ENCODE measurements around the gene ZNF638. TPM values are rescaled to one million over a fixed set of nuclear protein-coding genes. Genes with fewer than 3 reads are reported as not detected.
"Not testable (repeated sequence)": the region's sequence is repeated elsewhere in the genome, so short reads cannot be mapped to it uniquely, and the experiment has no call there.

The ZNF638 gene
- total RNA-seq, 2 donors from 2014 or later: 93.7 to 104 TPM

- DNase-seq (no peak), ATAC-seq (no peak)
- H3K4me1 Mint-ChIP-seq: peaks cover 8% of the 10 kb centered on the region
- H3K27ac Mint-ChIP-seq: no peak overlapping the region
- peaks cover 8% of the 10 kb centered on the region for H3K36me3 Mint-ChIP-seq (ENCODE audit: low read depth)
- no peaks in the 10 kb centered on the region for H3K9me3 ChIP-seq (ENCODE audit: control insufficient read depth, low read length, poor library complexity, severe bottlenecking)
- no peaks in the 10 kb centered on the region for H3K27me3 Mint-ChIP-seq
- no peak overlapping the region for H3K4me3 Mint-ChIP-seq
These were observed 56.6 kb downstream of the ZNF638 start for GRCh38 chr2:71388214-71388613.

- no peak for ATAC-seq
- peaks cover 2% of the 10 kb centered on the region for H3K4me1 Mint-ChIP-seq
- no peak overlapping the region for H3K4me3 Mint-ChIP-seq
- H3K36me3 Mint-ChIP-seq (ENCODE audit: low read depth): peaks cover 4% of the 10 kb centered on the region
- no peaks in the 10 kb centered on the region for H3K9me3 ChIP-seq (ENCODE audit: control insufficient read depth, low read length, poor library complexity, severe bottlenecking)
- no peak for DNase-seq
- no peak overlapping the region for H3K27ac Mint-ChIP-seq
- no peaks in the 10 kb centered on the region for H3K27me3 Mint-ChIP-seq
These were observed 57.9 kb downstream of the ZNF638 start for GRCh38 chr2:71389384-71390072.

- H3K4me1 Mint-ChIP-seq: peaks cover 3% of the 10 kb centered on the region
- no peaks in the 10 kb centered on the region for H3K9me3 ChIP-seq (ENCODE audit: control insufficient read depth, low read length, poor library complexity, severe bottlenecking)
- H3K36me3 Mint-ChIP-seq (ENCODE audit: low read depth): peaks cover 4% of the 10 kb centered on the region
- H3K27ac Mint-ChIP-seq: no peak overlapping the region
- no peak for DNase-seq
- no peak overlapping the region for H3K4me3 Mint-ChIP-seq
- H3K27me3 Mint-ChIP-seq: no peaks in the 10 kb centered on the region
- no peak for ATAC-seq
These were observed 61.6 kb downstream of the ZNF638 start for GRCh38 chr2:71393216-71393615.

- no peak for DNase-seq
- Mint-ChIP-seq H3K36me3 (ENCODE audit: low read depth) (peaks cover 2% of the 10 kb centered on the region), H3K4me3 (no peak overlapping the region), H3K4me1 (peaks cover 3% of the 10 kb centered on the region), H3K27ac (no peak overlapping the region), H3K27me3 (no peaks in the 10 kb centered on the region)
- no peaks in the 10 kb centered on the region for H3K9me3 ChIP-seq (ENCODE audit: control insufficient read depth, low read length, poor library complexity, severe bottlenecking)
- no peak for ATAC-seq
These were observed 63.9 kb downstream of the ZNF638 start for GRCh38 chr2:71395471-71395870.

- no peak for DNase-seq
- Mint-ChIP-seq H3K36me3 (ENCODE audit: low read depth) (peaks cover 14% of the 10 kb centered on the region), H3K4me1 (peaks cover 11% of the 10 kb centered on the region), H3K4me3 (no peak overlapping the region), H3K27ac (no peak overlapping the region), H3K27me3 (no peaks in the 10 kb centered on the region)
- no peak for ATAC-seq
- no peaks in the 10 kb centered on the region for H3K9me3 ChIP-seq (ENCODE audit: control insufficient read depth, low read length, poor library complexity, severe bottlenecking)
These were observed 70.8 kb downstream of the ZNF638 start for GRCh38 chr2:71402427-71402826.

GRCh38 chr2:71409611-71410010 is 78.0 kb downstream of the ZNF638 start:
- DNase-seq (no peak), ATAC-seq (no peak)
- no peaks in the 10 kb centered on the region for H3K9me3 ChIP-seq (ENCODE audit: control insufficient read depth, low read length, poor library complexity, severe bottlenecking)
- Mint-ChIP-seq H3K27ac (peak overlapping the region; percentile 56), H3K27me3 (no peaks in the 10 kb centered on the region), H3K4me1 (peaks cover 6% of the 10 kb centered on the region), H3K36me3 (ENCODE audit: low read depth) (peaks cover 10% of the 10 kb centered on the region), H3K4me3 (no peak overlapping the region)

GRCh38 chr2:71410696-71411095 is 79.1 kb downstream of the ZNF638 start:
- no peaks in the 10 kb centered on the region for H3K27me3 Mint-ChIP-seq
- H3K27ac Mint-ChIP-seq: peak overlapping the region; percentile 56
- peaks cover 7% of the 10 kb centered on the region for H3K36me3 Mint-ChIP-seq (ENCODE audit: low read depth)
- no peaks in the 10 kb centered on the region for H3K9me3 ChIP-seq (ENCODE audit: control insufficient read depth, low read length, poor library complexity, severe bottlenecking)
- DNase-seq (no peak), ATAC-seq (no peak)
- no peak overlapping the region for H3K4me3 Mint-ChIP-seq
- H3K4me1 Mint-ChIP-seq: peaks cover 3% of the 10 kb centered on the region

- DNase-seq; H3K27me3 Mint-ChIP-seq; H3K36me3 Mint-ChIP-seq (ENCODE audit: low read depth); H3K9me3 ChIP-seq (ENCODE audit: control insufficient read depth, low read length, poor library complexity, severe bottlenecking); ATAC-seq; H3K4me1 Mint-ChIP-seq: not testable (repeated sequence)
- peak overlapping the region; percentile 67 for H3K27ac Mint-ChIP-seq
- peak overlapping the region; percentile 89 for H3K4me3 Mint-ChIP-seq
These were observed 85.3 kb downstream of the ZNF638 start for GRCh38 chr2:71416866-71417265.

- H3K9me3 ChIP-seq (ENCODE audit: control insufficient read depth, low read length, poor library complexity, severe bottlenecking): no peaks in the 10 kb centered on the region
- H3K4me1 Mint-ChIP-seq: peaks cover 6% of the 10 kb centered on the region
- H3K27me3 Mint-ChIP-seq: no peaks in the 10 kb centered on the region
- ATAC-seq (peak; percentile 44), DNase-seq (no peak)
- H3K4me3 Mint-ChIP-seq: peak overlapping the region; percentile 89
- H3K27ac Mint-ChIP-seq: peak overlapping the region; percentile 67
- H3K36me3 Mint-ChIP-seq (ENCODE audit: low read depth): no peaks in the 10 kb centered on the region
These were observed 86.0 kb downstream of the ZNF638 start for GRCh38 chr2:71417300-71418202.

- Mint-ChIP-seq H3K36me3 (ENCODE audit: low read depth) (peaks cover 7% of the 10 kb centered on the region), H3K27ac (peak overlapping the region; percentile 21), H3K4me1 (peaks cover 6% of the 10 kb centered on the region), H3K27me3 (no peaks in the 10 kb centered on the region), H3K4me3 (no peak overlapping the region)
- DNase-seq (no peak), ATAC-seq (no peak)
- H3K9me3 ChIP-seq (ENCODE audit: control insufficient read depth, low read length, poor library complexity, severe bottlenecking): no peaks in the 10 kb centered on the region
These were observed 87.6 kb downstream of the ZNF638 start for GRCh38 chr2:71419145-71419544.

- peaks cover 7% of the 10 kb centered on the region for H3K36me3 Mint-ChIP-seq (ENCODE audit: low read depth)
- no peaks in the 10 kb centered on the region for H3K9me3 ChIP-seq (ENCODE audit: control insufficient read depth, low read length, poor library complexity, severe bottlenecking)
- no peak overlapping the region for H3K4me3 Mint-ChIP-seq
- no peak for ATAC-seq
- no peaks in the 10 kb centered on the region for H3K27me3 Mint-ChIP-seq
- no peak overlapping the region for H3K27ac Mint-ChIP-seq
- H3K4me1 Mint-ChIP-seq: peaks cover 6% of the 10 kb centered on the region
- DNase-seq: no peak
These were observed 88.4 kb downstream of the ZNF638 start for GRCh38 chr2:71419976-71420375.

- no peaks in the 10 kb centered on the region for H3K27me3 Mint-ChIP-seq
- H3K36me3 Mint-ChIP-seq (ENCODE audit: low read depth): peaks cover 15% of the 10 kb centered on the region
- DNase-seq (no peak), ATAC-seq (no peak)
- no peaks in the 10 kb centered on the region for H3K9me3 ChIP-seq (ENCODE audit: control insufficient read depth, low read length, poor library complexity, severe bottlenecking)
- H3K4me3 Mint-ChIP-seq: no peak overlapping the region
- no peak overlapping the region for H3K27ac Mint-ChIP-seq
- peaks cover 3% of the 10 kb centered on the region for H3K4me1 Mint-ChIP-seq
These were observed 91.2 kb downstream of the ZNF638 start for GRCh38 chr2:71422786-71423185.

GRCh38 chr2:71423817-71424420 is 92.3 kb downstream of the ZNF638 start:
- peak overlapping the region; percentile 56 for H3K27ac Mint-ChIP-seq
- H3K9me3 ChIP-seq (ENCODE audit: control insufficient read depth, low read length, poor library complexity, severe bottlenecking): no peaks in the 10 kb centered on the region
- DNase-seq (no peak), ATAC-seq (no peak)
- no peaks in the 10 kb centered on the region for H3K27me3 Mint-ChIP-seq
- peaks cover 15% of the 10 kb centered on the region for H3K36me3 Mint-ChIP-seq (ENCODE audit: low read depth)
- peaks cover 6% of the 10 kb centered on the region for H3K4me1 Mint-ChIP-seq
- no peak overlapping the region for H3K4me3 Mint-ChIP-seq

Data from T-helper 17 cell (primary cell).